T-helper 1 cell treated with Interleukin-12 subunit alpha and Interleukin-12 subunit beta and Interleukin-4 antibody, amounts not matched to agents 30 μg/mL and 1 μg/mL, for 36 hours (primary cell): ENCODE results near the gene CACNA1C.

Source experiments
- H3K27ac Mint-ChIP-seq: one replicate; pipeline ENCODE4 v1.8.0; 2021; ENCODE audit warnings: mild to moderate bottlenecking, mixed read lengths
- H3K27me3 Mint-ChIP-seq: one replicate; pipeline ENCODE4 v1.8.0; 2021; ENCODE audit warnings: low read depth, mixed read lengths
- H3K36me3 Mint-ChIP-seq: one replicate; pipeline ENCODE4 v1.8.0; 2021; ENCODE audit warnings: low read depth, mixed read lengths
- H3K4me1 Mint-ChIP-seq: one replicate; pipeline ENCODE4 v1.8.0; 2021; ENCODE audit warnings: low read depth, mixed read lengths
- H3K4me3 Mint-ChIP-seq: one replicate; pipeline ENCODE4 v1.8.0; 2021; ENCODE audit warnings: mild to moderate bottlenecking, moderate library complexity, mixed read lengths
- H3K9me3 Mint-ChIP-seq: one replicate; pipeline ENCODE4 v1.8.0; 2021; ENCODE audit warnings: mixed read lengths

CACNA1C gene

GRCh38 chr12:2445968-2446367, 393.2 kb downstream of the CACNA1C start:
- peaks cover 5% of the 10 kb centered on the region for H3K4me1 Mint-ChIP-seq
- no peak overlapping the region for H3K27ac Mint-ChIP-seq
- no peaks in the 10 kb centered on the region for H3K9me3 Mint-ChIP-seq
- no peaks in the 10 kb centered on the region for H3K36me3 Mint-ChIP-seq
- H3K4me3 Mint-ChIP-seq = no peak overlapping the region
- H3K27me3 Mint-ChIP-seq = peaks cover 17% of the 10 kb centered on the region

DNA sequence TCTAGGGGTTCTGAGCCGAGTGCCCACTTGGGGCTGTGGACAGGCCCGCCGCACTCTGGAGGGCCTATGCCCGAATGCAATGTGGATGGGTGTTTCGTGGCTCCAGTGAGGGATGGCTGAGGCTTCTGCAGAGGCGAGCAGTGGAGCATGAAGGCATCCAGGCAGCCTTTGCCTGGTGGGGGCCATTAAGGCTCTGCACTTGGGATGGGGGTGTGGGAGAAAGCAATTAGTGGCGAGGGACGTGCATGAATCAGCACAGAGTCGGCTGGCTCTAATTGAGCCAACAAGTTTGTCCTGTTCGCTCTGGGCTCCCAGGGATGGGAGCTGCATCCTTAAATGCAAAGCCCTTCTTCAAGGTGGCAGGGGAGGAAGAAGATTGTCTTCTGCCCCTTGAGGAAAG, 395.1 kb downstream of the CACNA1C start:
- peaks cover 5% of the 10 kb centered on the region for H3K4me1 Mint-ChIP-seq
- H3K27me3 Mint-ChIP-seq = peaks cover 9% of the 10 kb centered on the region
- H3K36me3 Mint-ChIP-seq = no peaks in the 10 kb centered on the region
- H3K4me3 Mint-ChIP-seq = no peak overlapping the region
- no peak overlapping the region for H3K27ac Mint-ChIP-seq
- no peaks in the 10 kb centered on the region for H3K9me3 Mint-ChIP-seq

DNA sequence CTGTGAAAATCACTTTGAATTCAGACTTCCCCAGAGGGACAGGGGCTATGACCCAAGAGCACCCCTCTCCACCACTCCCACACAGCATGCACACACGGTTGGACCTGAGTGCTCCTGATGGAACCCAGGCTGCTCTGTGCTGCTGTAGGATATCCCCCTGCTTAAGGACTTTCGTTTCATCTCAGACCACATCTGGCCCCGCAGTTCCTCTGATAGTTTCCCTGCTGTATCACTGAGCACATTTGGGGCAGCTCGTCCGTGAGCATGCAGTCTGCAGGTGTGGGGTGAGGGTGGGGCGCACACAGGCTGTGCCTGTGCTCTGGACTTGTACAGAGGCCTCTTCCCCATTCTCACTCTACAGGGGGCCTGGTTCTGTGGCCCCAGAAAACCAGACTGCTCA, 396.8 kb downstream of the CACNA1C start:
- peaks cover 5% of the 10 kb centered on the region for H3K4me1 Mint-ChIP-seq
- H3K27me3 Mint-ChIP-seq = peaks cover 6% of the 10 kb centered on the region
- H3K4me3 Mint-ChIP-seq = no peak overlapping the region
- H3K9me3 Mint-ChIP-seq = no peaks in the 10 kb centered on the region
- no peak overlapping the region for H3K27ac Mint-ChIP-seq
- no peaks in the 10 kb centered on the region for H3K36me3 Mint-ChIP-seq

GRCh38 chr12:2450553-2450952, 397.8 kb downstream of the CACNA1C start:
- Mint-ChIP-seq H3K4me1 (peaks cover 5% of the 10 kb centered on the region), H3K36me3 (no peaks in the 10 kb centered on the region), H3K4me3 (no peak overlapping the region), H3K9me3 (no peaks in the 10 kb centered on the region), H3K27ac (no peak overlapping the region), H3K27me3 (no peaks in the 10 kb centered on the region)

DNA sequence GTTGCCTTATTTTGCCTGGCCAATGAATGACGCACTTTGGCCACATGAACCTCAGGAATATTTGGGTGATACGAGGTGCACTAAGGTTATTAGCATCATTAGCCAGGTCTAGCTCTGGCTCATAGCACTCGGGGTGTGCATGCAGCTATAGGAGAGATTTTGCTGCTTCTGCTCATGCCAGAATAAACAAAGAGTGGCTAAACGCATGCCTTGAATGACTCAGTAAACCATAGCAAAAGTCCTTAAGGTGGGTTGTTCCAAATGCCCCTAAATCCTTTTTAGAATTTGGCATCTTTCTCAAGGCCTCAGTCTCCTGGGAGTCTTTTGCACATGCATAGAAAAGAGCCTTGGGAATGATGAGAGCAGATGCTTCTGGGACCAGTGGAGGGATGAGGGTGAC, 398.2 kb downstream of the CACNA1C start:
- Mint-ChIP-seq H3K36me3 (no peaks in the 10 kb centered on the region), H3K9me3 (no peaks in the 10 kb centered on the region), H3K4me1 (peaks cover 5% of the 10 kb centered on the region), H3K4me3 (no peak overlapping the region), H3K27ac (no peak overlapping the region), H3K27me3 (no peaks in the 10 kb centered on the region)

DNA sequence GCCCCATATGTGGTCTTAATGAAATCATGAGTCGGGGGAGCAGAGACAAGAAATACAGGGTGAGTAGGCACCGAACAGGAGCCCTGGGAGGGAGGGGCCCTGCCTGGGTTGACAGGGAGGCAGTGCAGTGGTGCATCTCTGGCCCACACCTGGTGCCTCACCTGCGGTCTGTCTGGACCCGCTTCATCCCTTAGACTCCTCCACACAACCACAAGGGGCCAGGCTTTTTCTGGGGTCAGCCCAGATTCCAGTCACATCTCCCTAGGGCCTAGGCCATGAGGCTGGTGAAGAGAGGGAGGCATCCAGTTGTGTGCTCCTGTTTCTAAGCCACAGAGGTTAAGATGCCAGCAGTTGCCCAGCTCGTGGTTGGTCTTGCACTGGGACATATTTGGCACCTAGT, 398.7 kb downstream of the CACNA1C start:
- Mint-ChIP-seq H3K4me3 (no peak overlapping the region), H3K4me1 (peaks cover 5% of the 10 kb centered on the region), H3K27me3 (no peaks in the 10 kb centered on the region), H3K9me3 (no peaks in the 10 kb centered on the region), H3K27ac (no peak overlapping the region), H3K36me3 (no peaks in the 10 kb centered on the region)

DNA sequence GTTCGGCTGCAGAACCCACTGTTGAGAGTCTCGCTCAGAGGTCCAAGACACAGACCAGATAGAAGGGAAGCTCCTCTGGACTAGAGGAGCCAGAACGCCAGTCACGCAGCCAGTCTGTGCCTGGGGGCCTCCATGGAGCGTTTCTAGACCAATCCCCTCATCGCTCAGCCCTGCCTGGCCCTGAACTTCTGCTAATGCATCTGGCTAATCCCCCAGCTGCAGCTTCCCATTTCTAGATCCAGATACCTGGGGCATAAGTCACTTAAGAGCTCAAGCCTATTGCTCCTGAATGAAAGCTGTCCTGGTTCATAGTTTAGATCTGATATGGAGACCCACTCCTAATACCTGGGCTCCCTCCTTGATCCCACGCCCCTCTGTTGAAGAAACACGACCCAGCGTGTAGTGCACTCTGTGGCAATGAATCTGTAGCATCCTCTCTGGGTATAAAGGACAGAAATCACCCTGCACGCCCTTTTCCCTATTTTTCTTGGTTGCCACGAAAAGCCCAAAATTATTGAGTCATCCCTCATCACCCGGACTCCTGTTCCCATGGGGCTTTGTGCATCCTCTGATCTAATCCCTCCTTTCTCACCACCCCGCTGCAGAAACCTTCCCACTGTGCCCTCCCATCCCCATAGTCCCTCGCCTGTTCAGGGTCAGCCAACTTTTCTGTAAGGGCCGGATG, 400.4 kb downstream of the CACNA1C start:
- H3K4me1 Mint-ChIP-seq = peaks cover 5% of the 10 kb centered on the region
- H3K27me3 Mint-ChIP-seq = no peaks in the 10 kb centered on the region
- H3K27ac Mint-ChIP-seq = no peak overlapping the region
- H3K4me3 Mint-ChIP-seq = no peak overlapping the region
- H3K9me3 Mint-ChIP-seq = no peaks in the 10 kb centered on the region
- H3K36me3 Mint-ChIP-seq = no peaks in the 10 kb centered on the region

DNA sequence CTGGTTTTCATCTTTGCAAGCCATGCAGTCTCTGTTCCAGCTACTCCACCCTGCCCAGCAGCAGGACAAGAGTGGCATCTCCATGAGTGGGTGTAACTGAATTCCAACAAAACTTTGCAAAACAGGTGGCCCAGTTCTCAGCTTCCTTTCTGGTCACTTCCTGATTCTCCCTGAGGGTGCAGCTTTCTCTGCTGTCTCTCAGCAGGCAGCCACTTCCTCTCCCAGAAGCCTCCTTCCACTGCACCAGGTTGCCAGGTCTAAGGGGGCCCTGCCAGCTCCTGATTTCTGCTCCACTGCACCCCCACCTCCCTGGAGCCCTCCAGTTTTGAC, 400.9 kb downstream of the CACNA1C start:
- Mint-ChIP-seq H3K27ac (no peak overlapping the region), H3K9me3 (no peaks in the 10 kb centered on the region), H3K4me3 (no peak overlapping the region), H3K27me3 (no peaks in the 10 kb centered on the region), H3K36me3 (no peaks in the 10 kb centered on the region), H3K4me1 (peaks cover 5% of the 10 kb centered on the region)

DNA sequence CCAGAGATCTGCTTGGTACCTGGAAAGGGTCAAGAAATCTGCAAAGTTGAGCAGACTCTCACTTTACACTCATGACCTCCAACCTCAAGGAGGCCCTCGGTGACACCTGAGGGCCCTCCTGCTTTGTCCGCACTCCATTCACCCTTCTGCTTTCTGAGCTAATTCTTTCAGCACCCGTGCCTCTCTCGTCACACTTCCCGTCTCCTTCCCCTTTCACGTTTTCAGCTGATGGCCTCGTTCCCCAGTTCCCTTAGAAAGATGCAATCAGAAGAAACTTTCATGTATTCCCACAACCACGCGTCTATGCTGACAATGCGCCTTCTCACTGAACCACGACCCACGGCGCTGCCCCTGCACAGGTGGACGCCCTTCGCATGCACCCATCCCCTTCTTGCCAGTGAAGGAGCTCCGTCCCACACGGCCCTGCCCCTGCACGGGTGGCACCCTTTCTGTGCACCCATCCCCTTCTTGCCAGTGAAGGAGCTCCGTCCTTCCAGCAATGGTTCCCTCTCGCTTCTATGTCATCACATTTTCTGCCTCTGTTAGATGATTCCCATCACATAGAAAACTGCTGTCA, 401.9 kb downstream of the CACNA1C start:
- no peaks in the 10 kb centered on the region for H3K36me3 Mint-ChIP-seq
- no peak overlapping the region for H3K4me3 Mint-ChIP-seq
- H3K4me1 Mint-ChIP-seq = peaks cover 1% of the 10 kb centered on the region
- H3K9me3 Mint-ChIP-seq = no peaks in the 10 kb centered on the region
- no peaks in the 10 kb centered on the region for H3K27me3 Mint-ChIP-seq
- H3K27ac Mint-ChIP-seq = no peak overlapping the region

DNA sequence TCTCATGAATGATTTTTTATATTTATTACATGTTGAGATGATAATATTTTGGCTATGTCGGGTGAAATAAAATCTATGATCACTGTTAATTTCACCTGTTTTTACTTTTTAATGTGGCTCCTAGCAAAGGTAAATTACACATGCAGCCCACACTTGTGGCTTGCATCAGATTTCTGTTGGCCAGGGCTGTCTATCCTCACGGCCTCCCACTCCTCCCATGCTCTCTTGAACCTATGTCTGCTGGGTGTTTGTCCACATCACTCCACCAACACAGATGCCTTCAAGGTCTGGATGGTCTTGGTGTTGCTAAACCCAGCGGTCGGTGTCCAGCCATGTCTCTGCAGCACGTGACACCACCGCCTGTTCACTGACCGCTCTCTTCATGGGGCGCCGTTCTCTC, 402.6 kb downstream of the CACNA1C start:
- Mint-ChIP-seq H3K27ac (no peak overlapping the region), H3K4me3 (no peak overlapping the region), H3K9me3 (no peaks in the 10 kb centered on the region), H3K4me1 (no peaks in the 10 kb centered on the region), H3K27me3 (no peaks in the 10 kb centered on the region), H3K36me3 (no peaks in the 10 kb centered on the region)

GRCh38 chr12:2456122-2456812, 403.5 kb downstream of the CACNA1C start:
- H3K27ac Mint-ChIP-seq = no peak overlapping the region
- H3K4me1 Mint-ChIP-seq = no peaks in the 10 kb centered on the region
- no peak overlapping the region for H3K4me3 Mint-ChIP-seq
- no peaks in the 10 kb centered on the region for H3K9me3 Mint-ChIP-seq
- no peaks in the 10 kb centered on the region for H3K36me3 Mint-ChIP-seq
- no peaks in the 10 kb centered on the region for H3K27me3 Mint-ChIP-seq

- Mint-ChIP-seq H3K27me3 (no peaks in the 10 kb centered on the region), H3K4me1 (no peaks in the 10 kb centered on the region), H3K27ac (no peak overlapping the region), H3K36me3 (no peaks in the 10 kb centered on the region), H3K9me3 (no peaks in the 10 kb centered on the region), H3K4me3 (no peak overlapping the region)
Observed at GRCh38 chr12:2456813-2457186, 404.0 kb downstream of the CACNA1C start.

DNA sequence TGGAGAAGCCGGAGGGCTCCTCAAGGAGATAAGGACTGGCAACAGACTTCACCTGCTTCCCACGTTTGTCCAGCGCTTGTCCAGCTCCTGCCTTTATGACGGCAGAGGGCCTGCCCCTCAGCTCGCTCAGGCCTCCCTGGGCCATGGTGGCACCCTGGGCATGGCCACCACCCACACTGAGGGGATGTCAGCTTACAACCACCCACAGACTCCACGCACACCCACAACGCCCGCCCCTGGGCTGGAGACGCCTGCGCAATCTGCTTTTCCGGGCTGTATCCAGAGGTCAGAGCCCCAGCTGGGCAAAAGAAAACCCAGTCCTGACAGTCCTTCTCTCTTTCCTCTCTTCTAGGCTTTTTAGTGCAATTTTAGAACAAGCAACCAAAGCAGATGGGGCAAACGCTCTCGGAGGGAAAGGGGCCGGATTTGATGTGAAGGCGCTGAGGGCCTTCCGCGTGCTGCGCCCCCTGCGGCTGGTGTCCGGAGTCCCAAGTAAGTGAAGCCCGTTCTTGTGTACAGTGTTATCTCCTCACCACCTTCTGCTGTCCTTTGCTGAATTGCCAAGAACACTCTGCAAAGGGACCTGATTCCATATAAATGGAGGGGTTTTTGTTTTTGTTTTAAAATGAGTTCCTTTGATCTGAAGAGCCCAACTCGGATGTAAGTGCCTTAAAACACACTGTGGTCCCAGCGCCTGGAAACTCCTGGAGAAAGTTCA, 404.6 kb downstream of the CACNA1C start:
- H3K27ac Mint-ChIP-seq = no peak overlapping the region
- H3K4me3 Mint-ChIP-seq = no peak overlapping the region
- H3K27me3 Mint-ChIP-seq = no peaks in the 10 kb centered on the region
- H3K4me1 Mint-ChIP-seq = no peaks in the 10 kb centered on the region
- no peaks in the 10 kb centered on the region for H3K36me3 Mint-ChIP-seq
- H3K9me3 Mint-ChIP-seq = no peaks in the 10 kb centered on the region

- Mint-ChIP-seq H3K4me1 (no peaks in the 10 kb centered on the region), H3K36me3 (no peaks in the 10 kb centered on the region), H3K9me3 (no peaks in the 10 kb centered on the region), H3K27me3 (no peaks in the 10 kb centered on the region), H3K27ac (no peak overlapping the region), H3K4me3 (no peak overlapping the region)
Observed at GRCh38 chr12:2457933-2458414, 405.2 kb downstream of the CACNA1C start.
